ENCODE data around the gene CHST4.
"Not testable (repeated sequence)": the region's sequence is repeated elsewhere in the genome, so short reads cannot be mapped to it uniquely, and the experiment has no call there.

CHST4 gene

DNA sequence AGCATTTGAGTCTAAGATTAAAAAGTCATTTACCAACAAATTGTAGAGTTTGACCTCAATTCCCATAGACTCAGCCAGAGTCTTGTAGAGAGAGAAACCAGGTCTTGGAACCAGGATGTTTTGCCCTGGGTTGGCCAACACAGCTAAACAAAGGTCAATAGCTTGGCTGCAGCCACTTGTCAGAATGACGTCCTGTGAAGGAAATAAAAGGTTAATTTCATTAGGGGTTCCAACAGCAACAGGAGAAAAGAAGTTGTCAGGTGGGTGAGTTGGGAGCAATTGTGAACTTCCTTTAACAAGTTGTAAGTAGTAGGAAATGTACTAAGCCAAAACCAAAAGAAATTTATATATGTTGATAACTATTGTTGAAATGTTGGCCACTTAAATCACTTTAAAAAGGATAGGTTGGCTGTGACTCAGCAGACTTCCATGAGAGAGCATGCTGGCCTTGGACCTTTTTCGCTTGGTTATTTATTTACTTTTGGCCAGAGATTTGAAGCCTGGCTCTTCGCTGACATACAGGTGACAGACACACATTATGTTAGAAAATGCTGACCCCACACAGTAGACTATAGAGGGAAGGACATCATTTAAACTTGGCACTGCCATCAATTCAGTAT is 46.4 kb downstream of the CHST4 start:
- DNase-seq, result no peak

GRCh38 chr16:71573387-71574094 is 47.3 kb downstream of the CHST4 start:
- DNase-seq, result no peak

DNA sequence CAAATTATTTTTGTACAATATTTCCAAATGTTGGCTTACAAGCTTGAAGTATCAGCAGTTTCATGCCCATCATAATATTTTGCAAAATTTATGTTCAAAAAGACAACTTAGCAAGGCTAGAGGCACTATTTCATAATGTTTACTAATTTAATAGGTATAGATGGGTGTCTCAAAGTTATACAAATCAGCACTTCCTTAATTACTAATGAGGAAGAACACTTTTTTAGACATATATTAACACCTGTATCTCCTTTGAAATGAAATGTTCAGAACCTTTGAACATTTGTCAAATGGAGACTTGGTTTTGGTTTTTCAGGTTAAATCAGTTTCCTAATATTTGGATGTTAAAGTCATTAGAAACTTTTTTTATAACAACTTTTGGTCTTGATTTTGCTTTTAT is 48.5 kb downstream of the CHST4 start:
- no peak for DNase-seq

GRCh38 chr16:71576971-71577370 is 50.7 kb downstream of the CHST4 start, which contains the start of gene TAT:
Gene TAT, minus strand, starts transcription at chr16:71577092. Its CDS starts 677 bp downstream, at chr16:71576415.
- DNase-seq, result no peak

DNA sequence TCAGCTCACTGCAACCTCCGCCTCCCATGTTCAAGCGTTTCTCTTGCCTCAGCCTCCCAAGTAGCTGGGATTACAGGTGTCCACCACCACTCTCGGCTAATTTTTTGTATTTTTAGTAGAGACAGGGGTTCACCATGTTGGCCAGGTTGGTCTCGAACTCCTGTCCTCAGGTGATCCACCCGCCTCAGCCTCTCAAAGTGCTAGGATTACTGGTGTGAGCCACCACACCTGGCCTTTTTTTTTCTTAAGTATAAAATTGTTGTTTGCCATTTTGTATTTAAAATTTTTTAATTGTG is 56.3 kb downstream of the CHST4 start:
- DNase-seq, result not testable (repeated sequence)

- no peak for DNase-seq
Observed at GRCh38 chr16:71584543-71585317, 58.5 kb downstream of the CHST4 start.

DNA sequence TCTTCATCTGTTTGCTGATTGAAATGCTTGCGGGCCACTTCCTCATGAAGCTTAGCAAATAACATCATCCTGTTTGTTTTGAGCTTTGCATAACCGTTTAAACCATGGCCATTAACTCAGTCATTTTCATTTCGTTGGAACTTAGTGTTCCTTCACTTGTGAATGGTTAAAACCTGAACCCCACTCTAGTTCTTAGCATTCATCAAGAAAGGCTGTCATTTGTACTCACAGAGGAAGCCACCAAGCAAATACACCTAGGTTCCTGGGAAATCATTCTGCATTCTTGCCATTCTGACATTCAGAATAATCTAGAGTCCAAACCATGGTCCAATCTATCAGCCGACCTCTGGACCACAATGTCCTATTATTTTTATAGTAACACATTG is 59.1 kb downstream of the CHST4 start:
- DNase-seq, result no peak
